K562 (cell line): ENCODE results near the gene NIPAL3. TPM values are rescaled to one million over a fixed set of nuclear protein-coding genes. Genes with fewer than 3 reads are reported as not detected.

Experiments used
- CCAR2 ChIP-seq: fragments of 200-400 bp; formaldehyde crosslinking; IDR thresholded peaks from 2 replicates; pipeline ENCODE4 v1.6.1; 2017; ENCODE audit warnings: mild to moderate bottlenecking, low read depth, low read length
- CUX1 ChIP-seq: fragments of 200-800 bp; sonication (Bioruptor generic); IDR thresholded peaks from 2 replicates; pipeline ENCODE4 v1.6.1; 2016; ENCODE audit warnings: missing genetic modification characterization, missing compliant biosample characterization
- DDX20 ChIP-seq: fragments of 450-650 bp; IDR thresholded peaks from 2 replicates; pipeline ENCODE4 v1.6.1; 2016; ENCODE audit warnings: missing genetic modification characterization, low read depth, mild to moderate bottlenecking, missing compliant biosample characterization, moderate library complexity
- E2F8 ChIP-seq: fragments of 450-650 bp; IDR thresholded peaks from 2 replicates; pipeline ENCODE4 v1.7.1; 2018; ENCODE audit warnings: mild to moderate bottlenecking, low read depth; ENCODE audit not compliant: partially characterized antibody
- FOXK1 ChIP-seq: sonication (generic); formaldehyde crosslinking; IDR thresholded peaks from 2 replicates; pipeline ENCODE4 v1.8.0; 2022; ENCODE audit warnings: missing genetic modification reagents, mild to moderate bottlenecking, borderline replicate concordance
- GTF3C2 ChIP-seq: IDR thresholded peaks from 3 replicates; pipeline ENCODE4 v1.6.1; 2011; ENCODE audit warnings: borderline replicate concordance, mild to moderate bottlenecking, moderate library complexity; ENCODE audit not compliant: insufficient read length; ENCODE audit errors: extremely low read depth
- NR2C1 ChIP-seq, 2 experiments: fragments of 450-650 bp; IDR thresholded peaks; 2 replicates each; pipeline ENCODE4 v1.6.1; 2017; ENCODE audit warnings: mild to moderate bottlenecking in 2 of 2, antibody characterized with exemption in 1 of 2, inconsistent platforms in 1 of 2, missing compliant biosample characterization in 1 of 2, missing genetic modification characterization in 1 of 2
- RFX1 ChIP-seq: fragments of 450-650 bp; IDR thresholded peaks from 2 replicates; pipeline ENCODE4 v1.6.1; 2016; ENCODE audit warnings: mild to moderate bottlenecking, moderate library complexity
- TBP ChIP-seq: optimal IDR thresholded peaks from 2 replicates; pipeline ENCODE3; 2011; ENCODE audit warnings: low read depth, low read length, improper control_type of control experiment
- TEAD1 ChIP-seq, 2 experiments: fragments of 450-650 bp in 1 of 2; sonication (generic) in 1 of 2; formaldehyde crosslinking; IDR thresholded peaks; 2 replicates each; pipeline versions ENCODE4 v1.4.0 to v1.8.0; 2020 to 2022; ENCODE audit warnings: mild to moderate bottlenecking in 2 of 2, missing genetic modification reagents in 1 of 2
- ZNF217 ChIP-seq: sonication (generic); formaldehyde crosslinking; IDR thresholded peaks from 2 replicates; pipeline ENCODE4 v1.8.0; 2022; ENCODE audit warnings: mild to moderate bottlenecking, missing genetic modification reagents
- ZNF57 ChIP-seq: fragments of 450-650 bp; formaldehyde crosslinking; IDR thresholded peaks from 2 replicates; pipeline ENCODE4 v1.4.0; 2020; ENCODE audit warnings: mild to moderate bottlenecking, moderate library complexity
- ZNF830 ChIP-seq: fragments of 250-450 bp; sonication (Bioruptor Pico); IDR thresholded peaks from 2 replicates; pipeline ENCODE4 v1.5.0; 2021; ENCODE audit warnings: mild to moderate bottlenecking
- polyA plus RNA-seq, 8 experiments: library from polyadenylated mRNA; depleted of rRNA in 4 of 8; stranded (reverse) in 5 of 8; unstranded in 3 of 8; fragments of >200 nt; fragmentation: Nextera tagmentation in 2 of 8; fragmentation: Illumina TruSeq in 1 of 8; extraction: Ambion mirVana in 2 of 8; extraction: Trizol in 1 of 8; gene quantifications; 2 replicates each; pipeline versions ENCODE4 v1.2.1 to v1.2.3, GENCODE V29; 2011 to 2014; ENCODE audit warnings: inconsistent platforms in 1 of 8, missing spikeins in 1 of 8
- total RNA-seq, 7 experiments: library from RNA; depleted of rRNA in 6 of 7; stranded (reverse); fragments of >200 nt in 6 of 7; fragmentation: Illumina TruSeq in 2 of 7; extraction: Trizol in 2 of 7; gene quantifications; 2 replicates each; pipeline versions ENCODE4 v1.2.1 to v1.2.3, GENCODE V29; 2011 to 2021; ENCODE audit warnings: low replicate concordance in 1 of 7

NIPAL3 gene
- total and polyA plus RNA-seq, 9 of the 15 experiments (the other 6 are each of a cell fraction or from before 2014, with no cell fraction given), result 10.5 to 26.3 (median 16.0) TPM

GRCh38 chr1:24413350-24414163, 2.0 kb upstream of the NIPAL3 start, which contains the start of gene STPG1 (continued):
- TF ChIP-seq RFX1 (peak; percentile 97), E2F8 (peak; percentile 31), GTF3C2 (no peak), ZNF217 (no peak), NR2C1 (IDR thresholded peaks at IDR 0.05) (no peak), NR2C1 (tag; IDR thresholded peaks at IDR 0.05) (no peak), ZNF830 (CRISPR knock-in tag) (no peak), TEAD1 (CRISPR knock-in tag; IDR thresholded peaks at IDR 0.05) (peak; percentile 19 to 89; a peak in 2 of 4 replicates), CCAR2 (no peak), DDX20 (tag) (no peak), CUX1 (no peak), ZNF57 (CRISPR knock-in tag) (no peak), TBP (peak; percentile 65), FOXK1 (0 out of 2 replicates have a peak, but pooled peaks have one; percentile 27)
